Liver (tissue), 9 donors: Measurements from ENCODE around the gene RBM10. TPM values are rescaled to one million over a fixed set of nuclear protein-coding genes. Genes with fewer than 3 reads are reported as not detected.

Source experiments
- DNase-seq: peaks from one replicate; pipeline ENCODE4 v3.0.0-alpha.2; 2017; ENCODE audit warnings: low spot score
- H3K27ac ChIP-seq, 2 donors: one replicate each; pipeline ENCODE4 v1.7.0; 2013; ENCODE audit warnings: inconsistent platforms in 2 of 2, low read length in 2 of 2, control low read depth in 1 of 2, low read depth in 1 of 2, mild to moderate bottlenecking in 1 of 2
- H3K27me3 ChIP-seq, 4 donors: one replicate each; pipeline versions ENCODE4 v1.6.1 to v1.7.0; 2013; ENCODE audit warnings: low read length in 3 of 4, inconsistent platforms in 1 of 4, mild to moderate bottlenecking in 1 of 4, moderate library complexity in 1 of 4; ENCODE audit not compliant: control insufficient read depth in 4 of 4, insufficient read depth in 4 of 4
- H3K36me3 ChIP-seq, 4 donors: one replicate each; pipeline versions ENCODE4 v1.6.1 to v1.7.0; 2013; ENCODE audit warnings: low read length in 3 of 4, mild to moderate bottlenecking in 3 of 4, low read depth in 1 of 4, moderate library complexity in 1 of 4; ENCODE audit not compliant: control insufficient read depth in 4 of 4, insufficient read depth in 3 of 4
- H3K4me1 ChIP-seq, 4 donors: one replicate each; pipeline versions ENCODE4 v1.6.1 to v1.7.0; 2013; ENCODE audit warnings: low read length in 3 of 4, mild to moderate bottlenecking in 3 of 4, moderate library complexity in 1 of 4; ENCODE audit not compliant: control insufficient read depth in 4 of 4, insufficient read depth in 4 of 4
- H3K4me3 ChIP-seq, 3 donors: one replicate each; pipeline versions ENCODE4 v1.6.1 to v1.7.0; 2013; ENCODE audit warnings: low read length in 3 of 3, control low read depth in 1 of 3, low read depth in 1 of 3, mild to moderate bottlenecking in 1 of 3
- H3K9ac ChIP-seq, 2 donors: one replicate each; pipeline ENCODE4 v1.7.0; 2013; ENCODE audit warnings: low read length in 2 of 2, mild to moderate bottlenecking in 2 of 2, moderate library complexity in 2 of 2, control low read depth in 1 of 2, low read depth in 1 of 2
- H3K9me3 ChIP-seq, 4 donors: one replicate each; pipeline versions ENCODE4 v1.6.1 to v1.7.0; 2013; ENCODE audit warnings: low read length in 3 of 4; ENCODE audit not compliant: control insufficient read depth in 4 of 4
- ATF3 ChIP-seq: IDR thresholded peaks from 2 replicates; pipeline ENCODE4 v1.6.1; 2016; ENCODE audit warnings: antibody characterized with exemption
- EGR1 ChIP-seq, 2 donors: IDR thresholded peaks; 2 replicates each; pipeline ENCODE4 v1.6.1; 2016 to 2018; ENCODE audit warnings: antibody characterized with exemption in 2 of 2, low read depth in 2 of 2
- FOXA1 ChIP-seq: IDR thresholded peaks from 2 replicates; pipeline ENCODE4 v1.6.1; 2016; ENCODE audit warnings: antibody characterized with exemption
- FOXA2 ChIP-seq: IDR thresholded peaks from 2 replicates; pipeline ENCODE4 v1.6.1; 2016; ENCODE audit warnings: antibody characterized with exemption
- GABPA ChIP-seq, 2 donors: IDR thresholded peaks in 1 of 2; conservative IDR thresholded peaks in 1 of 2; 2 replicates each; pipeline ENCODE4 v1.6.1; 2016; ENCODE audit warnings: antibody characterized with exemption in 2 of 2, mild to moderate bottlenecking in 1 of 2, moderate library complexity in 1 of 2
- HNF4A ChIP-seq, 2 donors: conservative IDR thresholded peaks; 2 replicates each; pipeline ENCODE4 v1.6.1; 2016; ENCODE audit warnings: antibody characterized with exemption in 2 of 2, mild to moderate bottlenecking in 2 of 2
- HNF4G ChIP-seq: IDR thresholded peaks from 2 replicates; pipeline ENCODE4 v1.6.1; 2016; ENCODE audit warnings: antibody characterized with exemption
- JUND ChIP-seq, 2 donors: IDR thresholded peaks; 2 replicates each; pipeline ENCODE4 v1.6.1; 2016; ENCODE audit warnings: antibody characterized with exemption in 2 of 2
- MAX ChIP-seq: IDR thresholded peaks from 2 replicates; pipeline ENCODE4 v1.6.1; 2016; ENCODE audit warnings: antibody characterized with exemption
- NR2F2 ChIP-seq: IDR thresholded peaks from 2 replicates; pipeline ENCODE4 v1.6.1; 2016; ENCODE audit warnings: antibody characterized with exemption
- RAD21 ChIP-seq, 2 donors: IDR thresholded peaks; 2 replicates each; pipeline ENCODE4 v1.6.1; 2016; ENCODE audit warnings: antibody characterized with exemption in 2 of 2, mild to moderate bottlenecking in 2 of 2
- RXRA ChIP-seq, 2 donors: IDR thresholded peaks; 2 replicates each; pipeline ENCODE4 v1.6.1; 2017 to 2018; ENCODE audit warnings: antibody characterized with exemption in 2 of 2, mild to moderate bottlenecking in 1 of 2
- SP1 ChIP-seq: IDR thresholded peaks from 2 replicates; pipeline ENCODE4 v1.6.1; 2018; ENCODE audit warnings: antibody characterized with exemption, mild to moderate bottlenecking
- TAF1 ChIP-seq: conservative IDR thresholded peaks from 2 replicates; pipeline ENCODE4 v1.6.1; 2016; ENCODE audit warnings: antibody characterized with exemption, mild to moderate bottlenecking
- YY1 ChIP-seq: IDR thresholded peaks from 2 replicates; pipeline ENCODE4 v1.6.1; 2016; ENCODE audit warnings: antibody characterized with exemption, mild to moderate bottlenecking
- WGBS: extraction: QIAGEN DNeasy Blood & Tissue Kit; methylation state at CpG from one replicate; pipeline ENCODE4 v1.1.7; 2013; 5-methylcytosine and 5-hydroxymethylcytosine counted together
- polyA plus RNA-seq, 2 donors: library from polyadenylated mRNA; stranded (reverse) in 1 of 2; unstranded in 1 of 2; fragments of 200-250 nt in 1 of 2; fragments of >200 nt in 1 of 2; fragmentation: Nextera tagmentation in 1 of 2; extraction: Ambion mirVana in 1 of 2; gene quantifications; one replicate each; pipeline versions ENCODE4 v1.2.1 to v1.2.3, GENCODE V29; 2013 to 2015
- total RNA-seq, 2 donors: library from RNA; depleted of rRNA; stranded (reverse); fragments of >200 nt; gene quantifications; one replicate each; pipeline ENCODE4 v1.2.3, GENCODE V29; 2014
- TF ChIP-seq, protein P1 (sequence below): IDR thresholded peaks from 2 replicates; pipeline ENCODE4 v1.6.1; 2016; ENCODE audit warnings: antibody characterized with exemption
- TF ChIP-seq, protein P2 (sequence below): IDR thresholded peaks from 2 replicates; pipeline ENCODE4 v1.6.1; 2016; ENCODE audit warnings: antibody characterized with exemption, mild to moderate bottlenecking
- TF ChIP-seq, protein P3 (sequence below): fragments of 150-350 bp; IDR thresholded peaks from 2 replicates; pipeline ENCODE4 v1.5.1; 2017; ENCODE audit warnings: improper control_type of control experiment, low read depth, low read length; ENCODE audit not compliant: missing input control
- donor health status: healthy.
- donor health status: healthy.
- donor health status: healthy.
- donor health status: healthy.
- donor health status: healthy.

The RBM10 gene
- total and polyA plus RNA-seq, 4 donors = 8.2 to 26.6 (median 17.5) TPM

DNA sequence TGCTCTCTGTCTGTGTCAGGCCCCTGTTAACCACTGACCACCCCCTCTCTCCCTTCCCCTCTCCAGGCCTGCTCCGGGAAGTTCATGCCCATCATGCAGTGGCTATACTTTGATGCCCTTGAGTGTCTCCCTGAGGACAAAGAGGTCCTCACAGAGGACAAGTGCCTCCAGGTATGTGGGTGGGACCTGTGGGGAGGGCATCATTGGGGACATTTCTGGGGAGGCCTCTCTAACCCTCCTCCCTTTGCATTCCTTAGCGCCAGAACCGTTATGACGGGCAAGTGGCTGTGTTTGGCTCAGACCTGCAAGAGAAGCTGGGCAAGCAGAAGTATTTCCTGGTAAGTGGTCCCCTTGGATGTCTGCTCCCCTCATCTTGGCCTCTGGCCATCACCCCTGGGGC lies 57.9 kb downstream of the RBM10 start:
- Histone ChIP-seq H3K27me3 (no peaks in the 10 kb centered on the region), H3K36me3 (peaks cover 9 to 95% (median 62%) of the 10 kb centered on the region in 4 donors), H3K4me1 (no peaks in the 10 kb centered on the region), H3K27ac (no peak overlapping the region), H3K9ac (no peak overlapping the region), H3K9me3 (no peaks in the 10 kb centered on the region), H3K4me3 (no peak overlapping the region)
- TF ChIP-seq NR2F2 (no peak), RXRA (IDR thresholded peaks at IDR 0.05) (no peak)
- WGBS = 89% methylated on average over 4 of the region's 4 CpGs
- DNase-seq = no peak

DNA sequence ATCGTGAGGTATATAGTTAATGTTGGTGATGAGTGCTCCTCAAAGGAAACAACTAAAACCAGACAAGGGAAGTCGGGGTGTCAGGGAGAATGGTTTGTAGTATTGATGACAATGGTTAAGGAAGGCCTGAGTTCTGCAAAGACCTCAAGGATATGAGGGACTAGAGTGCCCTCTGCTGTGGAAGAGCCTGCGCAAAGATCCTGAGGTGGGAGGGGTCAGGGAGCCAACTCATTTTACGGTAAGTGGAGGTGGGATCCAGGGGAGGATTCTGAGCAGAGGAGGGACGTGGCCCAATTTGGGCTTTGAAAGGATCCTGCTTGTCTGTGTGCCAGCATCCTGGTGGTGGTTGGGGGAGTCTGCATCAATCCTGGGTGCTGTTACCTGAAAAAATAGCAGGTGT lies 59.9 kb downstream of the RBM10 start:
- H3K9me3 ChIP-seq = no peaks in the 10 kb centered on the region
- DNase-seq = no peak
- no peaks in the 10 kb centered on the region for H3K4me1 ChIP-seq
- peaks cover 11 to 94% (median 65%) of the 10 kb centered on the region in 4 donors for H3K36me3 ChIP-seq
- WGBS = 85% methylated on average over 5 of the region's 5 CpGs
- no peak overlapping the region for H3K4me3 ChIP-seq
- H3K9ac ChIP-seq = no peak overlapping the region
- no peak overlapping the region for H3K27ac ChIP-seq
- TF ChIP-seq HNF4G = no peak
- TF ChIP-seq, protein P1, sequence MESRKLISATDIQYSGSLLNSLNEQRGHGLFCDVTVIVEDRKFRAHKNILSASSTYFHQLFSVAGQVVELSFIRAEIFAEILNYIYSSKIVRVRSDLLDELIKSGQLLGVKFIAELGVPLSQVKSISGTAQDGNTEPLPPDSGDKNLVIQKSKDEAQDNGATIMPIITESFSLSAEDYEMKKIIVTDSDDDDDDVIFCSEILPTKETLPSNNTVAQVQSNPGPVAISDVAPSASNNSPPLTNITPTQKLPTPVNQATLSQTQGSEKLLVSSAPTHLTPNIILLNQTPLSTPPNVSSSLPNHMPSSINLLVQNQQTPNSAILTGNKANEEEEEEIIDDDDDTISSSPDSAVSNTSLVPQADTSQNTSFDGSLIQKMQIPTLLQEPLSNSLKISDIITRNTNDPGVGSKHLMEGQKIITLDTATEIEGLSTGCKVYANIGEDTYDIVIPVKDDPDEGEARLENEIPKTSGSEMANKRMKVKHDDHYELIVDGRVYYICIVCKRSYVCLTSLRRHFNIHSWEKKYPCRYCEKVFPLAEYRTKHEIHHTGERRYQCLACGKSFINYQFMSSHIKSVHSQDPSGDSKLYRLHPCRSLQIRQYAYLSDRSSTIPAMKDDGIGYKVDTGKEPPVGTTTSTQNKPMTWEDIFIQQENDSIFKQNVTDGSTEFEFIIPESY = no peak
- no peak for TF ChIP-seq FOXA2
- TF ChIP-seq, protein P2, sequence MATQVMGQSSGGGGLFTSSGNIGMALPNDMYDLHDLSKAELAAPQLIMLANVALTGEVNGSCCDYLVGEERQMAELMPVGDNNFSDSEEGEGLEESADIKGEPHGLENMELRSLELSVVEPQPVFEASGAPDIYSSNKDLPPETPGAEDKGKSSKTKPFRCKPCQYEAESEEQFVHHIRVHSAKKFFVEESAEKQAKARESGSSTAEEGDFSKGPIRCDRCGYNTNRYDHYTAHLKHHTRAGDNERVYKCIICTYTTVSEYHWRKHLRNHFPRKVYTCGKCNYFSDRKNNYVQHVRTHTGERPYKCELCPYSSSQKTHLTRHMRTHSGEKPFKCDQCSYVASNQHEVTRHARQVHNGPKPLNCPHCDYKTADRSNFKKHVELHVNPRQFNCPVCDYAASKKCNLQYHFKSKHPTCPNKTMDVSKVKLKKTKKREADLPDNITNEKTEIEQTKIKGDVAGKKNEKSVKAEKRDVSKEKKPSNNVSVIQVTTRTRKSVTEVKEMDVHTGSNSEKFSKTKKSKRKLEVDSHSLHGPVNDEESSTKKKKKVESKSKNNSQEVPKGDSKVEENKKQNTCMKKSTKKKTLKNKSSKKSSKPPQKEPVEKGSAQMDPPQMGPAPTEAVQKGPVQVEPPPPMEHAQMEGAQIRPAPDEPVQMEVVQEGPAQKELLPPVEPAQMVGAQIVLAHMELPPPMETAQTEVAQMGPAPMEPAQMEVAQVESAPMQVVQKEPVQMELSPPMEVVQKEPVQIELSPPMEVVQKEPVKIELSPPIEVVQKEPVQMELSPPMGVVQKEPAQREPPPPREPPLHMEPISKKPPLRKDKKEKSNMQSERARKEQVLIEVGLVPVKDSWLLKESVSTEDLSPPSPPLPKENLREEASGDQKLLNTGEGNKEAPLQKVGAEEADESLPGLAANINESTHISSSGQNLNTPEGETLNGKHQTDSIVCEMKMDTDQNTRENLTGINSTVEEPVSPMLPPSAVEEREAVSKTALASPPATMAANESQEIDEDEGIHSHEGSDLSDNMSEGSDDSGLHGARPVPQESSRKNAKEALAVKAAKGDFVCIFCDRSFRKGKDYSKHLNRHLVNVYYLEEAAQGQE = no peak
- no peak for TF ChIP-seq RAD21 (IDR thresholded peaks at IDR 0.05)
- TF ChIP-seq TAF1 = no peak
- no peak for TF ChIP-seq MAX
- no peak for TF ChIP-seq JUND (IDR thresholded peaks at IDR 0.05)
- no peak for TF ChIP-seq NR2F2
- no peak for TF ChIP-seq ATF3
- no peak for TF ChIP-seq GABPA (IDR thresholded peaks at IDR 0.05 in 1 of 2, conservative IDR thresholded peaks at IDR 0.05 in 1 of 2)
- no peak for TF ChIP-seq YY1
- TF ChIP-seq, protein P3, sequence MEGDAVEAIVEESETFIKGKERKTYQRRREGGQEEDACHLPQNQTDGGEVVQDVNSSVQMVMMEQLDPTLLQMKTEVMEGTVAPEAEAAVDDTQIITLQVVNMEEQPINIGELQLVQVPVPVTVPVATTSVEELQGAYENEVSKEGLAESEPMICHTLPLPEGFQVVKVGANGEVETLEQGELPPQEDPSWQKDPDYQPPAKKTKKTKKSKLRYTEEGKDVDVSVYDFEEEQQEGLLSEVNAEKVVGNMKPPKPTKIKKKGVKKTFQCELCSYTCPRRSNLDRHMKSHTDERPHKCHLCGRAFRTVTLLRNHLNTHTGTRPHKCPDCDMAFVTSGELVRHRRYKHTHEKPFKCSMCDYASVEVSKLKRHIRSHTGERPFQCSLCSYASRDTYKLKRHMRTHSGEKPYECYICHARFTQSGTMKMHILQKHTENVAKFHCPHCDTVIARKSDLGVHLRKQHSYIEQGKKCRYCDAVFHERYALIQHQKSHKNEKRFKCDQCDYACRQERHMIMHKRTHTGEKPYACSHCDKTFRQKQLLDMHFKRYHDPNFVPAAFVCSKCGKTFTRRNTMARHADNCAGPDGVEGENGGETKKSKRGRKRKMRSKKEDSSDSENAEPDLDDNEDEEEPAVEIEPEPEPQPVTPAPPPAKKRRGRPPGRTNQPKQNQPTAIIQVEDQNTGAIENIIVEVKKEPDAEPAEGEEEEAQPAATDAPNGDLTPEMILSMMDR = no peak
- no peak for TF ChIP-seq EGR1 (IDR thresholded peaks at IDR 0.05; ENCODE audit: low read depth in 2 of 2)
- no peak for TF ChIP-seq HNF4A (conservative IDR thresholded peaks at IDR 0.05)
- TF ChIP-seq FOXA1 = no peak
- no peak for TF ChIP-seq SP1
- no peak for TF ChIP-seq RXRA (IDR thresholded peaks at IDR 0.05)
- H3K27me3 ChIP-seq = no peaks in the 10 kb centered on the region
